Activated CD4-positive, alpha-beta T cell treated with anti-CD3 and anti-CD28 coated beads, Interleukin-2, amount 10 ng/mL, durations not matched to agents 7 days and 5 days (primary cell): ENCODE data around the gene ADAMTS2. TPM values are rescaled to one million over a fixed set of nuclear protein-coding genes. Genes with fewer than 3 reads are reported as not detected.

Experiments used
- CTCF ChIA-PET: fragments of 350-600 bp; sonication (Branson Sonifier 250); formaldehyde crosslinking; loops from one replicate; lab custom pipeline; 2021; ENCODE audit warnings: antibody characterized with exemption; lab: Charles Lee
- POLR2A ChIA-PET: fragments of 350-600 bp; sonication (Branson Sonifier 250); formaldehyde crosslinking; loops from one replicate; lab custom pipeline; 2021; ENCODE audit warnings: antibody characterized with exemption; lab: Charles Lee
- DNase-seq: peaks from one replicate; pipeline ENCODE4 v3.0.0-alpha.2; 2020
- H3K27ac Mint-ChIP-seq: one replicate; pipeline ENCODE4 v1.8.0; 2021; ENCODE audit warnings: mild to moderate bottlenecking, moderate library complexity, mixed read lengths
- H3K27me3 Mint-ChIP-seq: one replicate; pipeline ENCODE4 v1.8.0; 2021; ENCODE audit warnings: mixed read lengths
- H3K36me3 Mint-ChIP-seq: one replicate; pipeline ENCODE4 v1.8.0; 2021; ENCODE audit warnings: low read depth, mixed read lengths
- H3K4me1 Mint-ChIP-seq: one replicate; pipeline ENCODE4 v1.8.0; 2021; ENCODE audit warnings: mixed read lengths
- H3K4me3 Mint-ChIP-seq: one replicate; pipeline ENCODE4 v1.8.0; 2021; ENCODE audit warnings: mild to moderate bottlenecking, moderate library complexity, mixed read lengths
- H3K9me3 Mint-ChIP-seq: one replicate; pipeline ENCODE4 v1.8.0; 2021; ENCODE audit warnings: mixed read lengths
- total RNA-seq, 2 experiments: library from RNA; stranded (reverse); gene quantifications; one replicate each; pipeline ENCODE4 v1.2.3, GENCODE V29; 2021

Gene ADAMTS2
- total RNA-seq, 2 experiments from 2014 or later, result not detected

DNA sequence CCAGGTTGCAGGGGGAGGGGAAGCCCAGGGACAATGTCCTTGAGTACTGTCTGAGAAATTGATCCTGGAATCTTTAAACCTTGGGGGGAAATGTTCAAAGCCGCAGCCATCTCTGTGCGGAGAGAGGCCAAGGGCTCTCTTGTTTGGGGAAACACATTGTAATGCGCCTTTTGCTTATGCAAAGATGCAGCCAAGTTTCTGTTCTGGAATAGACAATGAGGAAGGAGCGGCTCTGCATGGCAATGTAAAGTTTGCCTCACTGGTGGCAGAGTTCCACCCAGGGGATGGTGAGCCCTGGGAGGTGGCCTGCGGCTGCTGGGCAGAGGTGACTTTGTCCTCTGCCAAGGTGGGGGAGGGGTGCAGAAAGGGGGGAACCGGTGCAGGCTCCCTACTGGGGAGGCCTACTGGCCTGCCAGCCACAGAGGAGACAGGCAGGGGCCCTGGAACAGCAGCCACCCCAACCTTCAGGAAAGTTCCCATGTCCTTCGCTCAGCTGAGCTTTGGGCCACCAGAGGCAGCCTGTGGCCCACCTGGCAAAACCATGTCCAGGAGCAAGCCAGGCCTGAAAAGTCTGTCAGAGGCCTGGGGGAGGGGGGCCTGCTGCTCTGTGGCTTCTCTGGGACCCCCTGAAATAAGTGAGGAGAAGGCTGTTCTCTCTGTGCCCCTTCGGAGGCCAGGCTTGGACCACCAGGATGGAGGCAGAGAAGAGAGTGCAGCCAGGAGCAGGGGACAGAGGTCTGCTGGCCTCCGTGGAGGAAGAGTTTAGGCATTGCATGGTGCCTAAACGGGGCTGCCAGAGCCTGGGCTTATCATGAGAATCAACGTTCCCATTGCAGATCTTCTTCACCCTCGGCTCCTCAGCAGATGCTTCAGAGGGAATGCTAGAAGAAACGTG, 157.3 kb downstream of the ADAMTS2 start:
- no peak overlapping the region for H3K27ac Mint-ChIP-seq
- no peaks in the 10 kb centered on the region for H3K27me3 Mint-ChIP-seq
- POLR2A ChIA-PET, result no interaction called here
- no peaks in the 10 kb centered on the region for H3K4me1 Mint-ChIP-seq
- H3K36me3 Mint-ChIP-seq, result no peaks in the 10 kb centered on the region
- CTCF ChIA-PET, result no interaction called here
- H3K4me3 Mint-ChIP-seq, result no peak overlapping the region
- no peak for DNase-seq
- no peaks in the 10 kb centered on the region for H3K9me3 Mint-ChIP-seq

DNA sequence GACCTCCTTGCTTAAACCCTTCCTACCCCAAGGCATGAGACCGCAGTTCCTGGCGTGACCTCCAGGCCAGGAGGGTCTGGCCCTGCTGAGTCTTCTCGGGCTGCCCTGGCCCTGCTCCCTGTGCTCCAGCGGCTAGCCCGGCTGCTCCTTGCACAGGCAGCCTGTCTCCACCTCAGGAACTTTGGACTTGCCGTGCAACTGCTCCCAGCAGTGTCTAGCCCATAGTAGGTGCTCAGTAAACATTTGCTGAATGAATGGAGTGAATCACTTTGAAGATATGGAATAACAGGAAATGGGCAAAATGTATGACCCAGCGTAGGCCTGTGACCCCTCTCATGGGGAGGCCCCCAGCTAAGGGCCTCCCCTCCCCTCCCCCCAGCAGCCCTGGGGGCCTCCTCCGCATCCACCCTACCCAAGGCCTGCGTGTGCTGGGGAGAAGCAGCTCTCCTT, 158.0 kb downstream of the ADAMTS2 start:
- no peaks in the 10 kb centered on the region for H3K9me3 Mint-ChIP-seq
- ChIA-PET POLR2A (no interaction called here), CTCF (no interaction called here)
- DNase-seq, result no peak
- no peaks in the 10 kb centered on the region for H3K27me3 Mint-ChIP-seq
- no peaks in the 10 kb centered on the region for H3K4me1 Mint-ChIP-seq
- no peak overlapping the region for H3K4me3 Mint-ChIP-seq
- no peaks in the 10 kb centered on the region for H3K36me3 Mint-ChIP-seq
- H3K27ac Mint-ChIP-seq, result no peak overlapping the region

DNA sequence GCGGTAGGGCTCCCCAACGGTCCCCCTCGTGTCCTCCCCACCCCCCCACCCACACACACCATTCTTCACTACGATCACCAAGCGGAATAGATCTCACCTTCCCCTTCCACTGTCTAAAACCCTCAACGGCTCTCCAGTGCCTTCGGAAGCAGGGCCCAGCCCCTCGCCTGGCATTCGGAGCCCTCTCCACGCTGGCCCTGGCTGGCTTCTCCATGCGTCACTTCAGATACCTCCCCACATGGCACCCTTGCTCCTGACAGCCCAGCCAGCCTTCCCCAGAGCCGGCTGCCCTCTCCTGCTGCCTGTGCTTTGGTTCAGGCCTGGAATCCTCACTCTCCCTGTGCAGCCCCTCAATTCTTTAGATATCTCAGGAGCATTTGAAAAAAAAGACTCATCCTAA, 158.5 kb downstream of the ADAMTS2 start:
- Mint-ChIP-seq H3K4me3 (no peak overlapping the region), H3K4me1 (no peaks in the 10 kb centered on the region), H3K27ac (no peak overlapping the region), H3K36me3 (no peaks in the 10 kb centered on the region), H3K9me3 (no peaks in the 10 kb centered on the region), H3K27me3 (no peaks in the 10 kb centered on the region)
- no peak for DNase-seq
- CTCF ChIA-PET, result no interaction called here
- POLR2A ChIA-PET, result no interaction called here

GRCh38 chr5:179185941-179186411, 159.3 kb downstream of the ADAMTS2 start:
- Mint-ChIP-seq H3K36me3 (no peaks in the 10 kb centered on the region), H3K27me3 (no peaks in the 10 kb centered on the region), H3K9me3 (no peaks in the 10 kb centered on the region), H3K4me1 (no peaks in the 10 kb centered on the region), H3K27ac (no peak overlapping the region), H3K4me3 (no peak overlapping the region)
- CTCF ChIA-PET, result no interaction called here
- no peak for DNase-seq
- POLR2A ChIA-PET, result no interaction called here

GRCh38 chr5:179185256-179185940, 159.9 kb downstream of the ADAMTS2 start:
- DNase-seq, result no peak
- Mint-ChIP-seq H3K4me3 (no peak overlapping the region), H3K27ac (no peak overlapping the region), H3K9me3 (no peaks in the 10 kb centered on the region), H3K36me3 (no peaks in the 10 kb centered on the region), H3K4me1 (no peaks in the 10 kb centered on the region), H3K27me3 (no peaks in the 10 kb centered on the region)
- ChIA-PET POLR2A (no interaction called here), CTCF (no interaction called here)

- Mint-ChIP-seq H3K27me3 (no peaks in the 10 kb centered on the region), H3K9me3 (no peaks in the 10 kb centered on the region), H3K4me3 (no peak overlapping the region), H3K27ac (no peak overlapping the region), H3K4me1 (no peaks in the 10 kb centered on the region), H3K36me3 (no peaks in the 10 kb centered on the region)
- no peak for DNase-seq
- ChIA-PET POLR2A (no interaction called here), CTCF (no interaction called here)
Observed at GRCh38 chr5:179184521-179185050, 160.7 kb downstream of the ADAMTS2 start.

DNA sequence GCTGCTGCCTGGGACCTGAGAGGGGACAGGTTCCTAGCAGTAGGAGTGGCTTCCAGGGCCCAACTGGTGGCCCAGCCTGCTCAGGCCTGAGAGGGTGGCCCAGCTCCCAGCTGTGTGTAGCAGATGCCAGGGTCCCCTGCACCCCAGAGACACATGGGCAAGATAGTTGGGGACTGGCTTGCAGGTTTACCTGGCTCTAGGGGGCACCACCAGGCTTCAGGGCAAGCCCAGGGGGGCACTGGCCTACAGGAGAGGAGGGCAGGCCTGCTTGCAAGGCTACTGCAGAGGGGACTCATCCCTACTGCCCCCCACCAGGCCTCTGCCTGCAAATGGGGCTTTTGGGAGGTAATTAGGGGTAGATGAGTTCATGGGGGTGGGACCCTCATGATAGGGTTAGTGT, 161.8 kb downstream of the ADAMTS2 start:
- CTCF ChIA-PET, result interaction anchor here (0.5 to 1.0 kb wide), 2 partner anchors 10 to 1522 kb away, joined by 3 to 4 read pairs; no protein-coding TSS in a partner anchor

GRCh38 chr5:179182601-179183000, 162.7 kb downstream of the ADAMTS2 start:
- no peaks in the 10 kb centered on the region for H3K9me3 Mint-ChIP-seq
- no peaks in the 10 kb centered on the region for H3K36me3 Mint-ChIP-seq
- no peaks in the 10 kb centered on the region for H3K27me3 Mint-ChIP-seq
- H3K4me3 Mint-ChIP-seq, result no peak overlapping the region
- no peak overlapping the region for H3K27ac Mint-ChIP-seq
- H3K4me1 Mint-ChIP-seq, result no peaks in the 10 kb centered on the region
- ChIA-PET CTCF (interaction anchor here (0.5 to 1.0 kb wide), 2 partner anchors 11 to 1523 kb away, joined by 3 to 4 read pairs; no protein-coding TSS in a partner anchor), POLR2A (no interaction called here)
- no peak for DNase-seq

More for the DNA sequence above, 161.8 kb downstream of the ADAMTS2 start:
- Mint-ChIP-seq H3K27ac (no peak overlapping the region), H3K36me3 (no peaks in the 10 kb centered on the region), H3K27me3 (no peaks in the 10 kb centered on the region), H3K4me1 (no peaks in the 10 kb centered on the region), H3K9me3 (no peaks in the 10 kb centered on the region), H3K4me3 (no peak overlapping the region)
- DNase-seq, result no peak
- POLR2A ChIA-PET, result no interaction called here

DNA sequence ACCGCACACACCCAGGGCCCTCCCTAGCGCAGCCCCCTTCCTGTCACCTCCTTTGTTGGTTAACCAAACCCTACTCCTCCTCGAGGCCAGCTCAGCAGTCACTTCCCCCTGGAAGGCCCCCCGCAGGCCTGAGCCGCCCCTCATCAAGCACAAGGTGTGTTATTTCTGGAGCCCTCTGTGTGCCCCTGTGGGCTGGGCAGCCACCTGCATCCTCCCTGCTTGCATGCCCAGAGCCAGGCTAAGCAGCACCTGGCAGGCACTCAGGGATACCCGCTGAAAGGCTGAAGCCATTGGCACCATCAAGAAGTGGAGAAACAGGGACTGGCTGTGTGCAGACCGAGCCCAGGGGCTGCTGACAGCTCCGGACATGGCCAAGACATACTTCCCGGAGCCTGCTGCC, 163.3 kb downstream of the ADAMTS2 start:
- Mint-ChIP-seq H3K27ac (no peak overlapping the region), H3K27me3 (no peaks in the 10 kb centered on the region), H3K9me3 (no peaks in the 10 kb centered on the region), H3K36me3 (no peaks in the 10 kb centered on the region), H3K4me1 (no peaks in the 10 kb centered on the region), H3K4me3 (no peak overlapping the region)
- DNase-seq, result no peak
- CTCF ChIA-PET, result no interaction called here
- POLR2A ChIA-PET, result no interaction called here

DNA sequence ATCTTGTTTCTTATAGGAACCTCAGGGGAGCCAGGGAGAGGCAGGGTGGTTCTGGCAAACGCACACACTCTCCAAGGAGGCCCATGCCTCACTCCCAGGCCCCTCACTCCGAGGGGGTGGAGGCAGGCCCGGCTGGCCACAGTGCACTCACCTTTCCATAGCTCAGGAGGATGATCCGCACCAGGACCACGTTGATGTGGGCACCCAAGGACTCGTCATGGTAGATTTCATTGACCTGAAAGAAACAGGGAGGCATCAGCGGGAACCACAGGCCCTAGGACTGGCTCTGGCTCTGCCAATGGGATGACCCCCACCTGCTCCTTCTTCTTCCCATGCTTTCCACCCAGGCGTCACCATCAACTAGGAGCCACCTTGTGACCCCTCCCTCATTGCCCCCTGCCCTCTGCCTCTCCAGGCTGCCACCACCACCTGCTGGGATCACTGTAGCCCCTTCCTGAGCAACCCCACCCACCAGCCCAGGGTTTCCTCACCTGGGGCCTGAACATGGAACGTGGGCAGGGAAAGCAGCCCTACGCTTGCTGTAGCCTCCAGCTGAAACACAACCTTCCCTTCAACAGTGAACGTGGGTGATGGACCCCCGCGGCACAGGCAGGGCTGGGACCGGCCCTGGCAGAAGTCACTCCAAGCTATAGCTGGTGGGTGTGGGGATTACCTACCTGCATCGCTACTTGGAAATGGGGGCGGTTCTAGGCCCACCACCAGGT, 164.2 kb downstream of the ADAMTS2 start:
- no peak overlapping the region for H3K4me3 Mint-ChIP-seq
- no peaks in the 10 kb centered on the region for H3K36me3 Mint-ChIP-seq
- no peak for DNase-seq
- ChIA-PET CTCF (no interaction called here), POLR2A (no interaction called here)
- no peaks in the 10 kb centered on the region for H3K27me3 Mint-ChIP-seq
- H3K4me1 Mint-ChIP-seq, result no peaks in the 10 kb centered on the region
- no peaks in the 10 kb centered on the region for H3K9me3 Mint-ChIP-seq
- no peak overlapping the region for H3K27ac Mint-ChIP-seq

DNA sequence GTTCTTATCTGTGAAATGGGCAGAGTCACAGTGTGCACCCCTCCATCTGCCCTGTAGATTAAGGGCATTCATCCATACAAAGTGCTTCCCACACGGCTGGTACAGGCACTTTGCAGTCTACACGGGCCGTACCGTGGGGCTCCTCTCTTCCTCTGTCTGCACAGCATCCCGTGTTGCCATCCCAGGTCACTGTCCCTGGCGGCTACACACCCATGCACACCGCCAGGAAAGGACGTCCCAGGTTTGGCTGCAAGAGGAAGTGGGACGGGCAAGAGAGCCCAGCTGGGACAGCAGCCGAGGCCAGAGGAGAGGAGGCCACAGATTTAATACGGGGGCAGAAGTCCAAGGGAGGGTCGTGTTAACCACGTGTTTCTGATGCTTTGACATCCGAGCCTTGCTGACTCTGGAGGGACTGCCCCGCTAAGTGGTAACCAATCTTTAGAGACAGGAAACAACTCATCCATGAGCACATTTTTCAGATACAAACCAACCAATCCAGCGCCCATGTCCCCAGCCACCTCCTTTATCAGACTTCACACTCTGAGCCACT, 165.1 kb downstream of the ADAMTS2 start:
- DNase-seq, result no peak
- Mint-ChIP-seq H3K27ac (no peak overlapping the region), H3K36me3 (no peaks in the 10 kb centered on the region), H3K27me3 (no peaks in the 10 kb centered on the region), H3K9me3 (no peaks in the 10 kb centered on the region), H3K4me3 (no peak overlapping the region), H3K4me1 (no peaks in the 10 kb centered on the region)
- ChIA-PET CTCF (no interaction called here), POLR2A (no interaction called here)

DNA sequence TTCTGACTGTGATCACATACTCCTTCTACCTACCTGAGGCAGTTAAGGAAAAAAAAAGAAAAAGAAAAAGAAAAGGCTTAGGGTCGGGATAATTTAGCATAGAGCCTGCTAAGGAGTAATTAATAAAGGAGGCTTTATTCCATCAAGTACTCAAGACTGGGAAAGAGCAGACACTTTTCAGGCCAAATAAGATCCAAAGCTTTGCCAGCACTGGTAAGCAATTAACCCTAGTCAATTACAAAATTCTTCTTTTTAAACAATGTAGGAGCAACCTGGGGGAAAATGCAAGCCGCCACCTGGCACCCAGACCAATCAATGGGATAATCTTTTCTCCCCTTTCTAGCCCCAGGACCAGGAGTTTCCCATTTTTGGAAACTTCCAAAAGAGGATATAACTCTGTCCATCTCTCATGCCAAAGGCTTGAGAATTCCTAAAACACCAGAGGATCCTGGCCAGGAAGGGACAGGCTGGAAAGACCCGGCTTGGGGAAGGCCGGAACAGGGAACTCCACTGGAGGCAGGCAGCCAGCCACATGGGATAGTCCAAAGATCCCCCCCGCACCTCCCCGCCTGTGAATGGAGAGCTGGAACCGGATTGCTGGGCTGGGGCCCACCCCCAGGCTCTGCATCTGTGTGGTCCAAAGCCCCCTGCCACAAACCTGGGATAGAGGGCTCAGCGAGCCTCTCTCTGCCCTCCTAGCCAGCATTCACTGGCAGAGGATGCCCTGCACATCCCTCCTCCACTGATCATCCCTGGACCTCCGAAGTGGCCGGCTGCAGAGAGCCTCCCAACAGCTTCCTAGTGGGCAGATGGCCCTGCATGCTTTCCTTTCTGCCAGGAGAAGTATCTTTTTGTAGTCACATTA, 167.3 kb downstream of the ADAMTS2 start:
- Mint-ChIP-seq H3K27ac (peak overlapping the region; percentile 62), H3K4me1 (no peaks in the 10 kb centered on the region), H3K27me3 (no peaks in the 10 kb centered on the region), H3K9me3 (no peaks in the 10 kb centered on the region), H3K36me3 (no peaks in the 10 kb centered on the region), H3K4me3 (no peak overlapping the region)
- CTCF ChIA-PET, result no interaction called here
- DNase-seq, result no peak
- POLR2A ChIA-PET, result no interaction called here
